HL-60/S4 treated with phorbol 12-myristate 13-acetate at 8.2 ng/mL for 4 days and 3 days (cell line): ENCODE data around the gene ARSH.
"Not testable (repeated sequence)": the region's sequence is repeated elsewhere in the genome, so short reads cannot be mapped to it uniquely, and the experiment has no call there.

ENCODE experiments used
- in situ Hi-C: fragments of 300-500 bp; cut with MboI; formaldehyde crosslinking; loops from 2 replicates; pipeline ENCODE4 v1.15.0; 2022; ENCODE audit warnings: low sequenced_read_pairs

ARSH gene

GRCh38 chrX:3006495-3006894, at the start of gene ARSH:
TSS of gene ARSH (plus strand) at chrX:3006546. CDS start at chrX:3006613, 67 bp downstream.
- in situ Hi-C loops: no loop called here

- in situ Hi-C loops: no loop called here
Measured at GRCh38 chrX:2958199-2958598, 48.1 kb upstream of the ARSH start.

GRCh38 chrX:2960861-2961515, 45.4 kb upstream of the ARSH start:
- in situ Hi-C loops: no loop called here

GRCh38 chrX:2962381-2962780, 44.0 kb upstream of the ARSH start:
- in situ Hi-C loops: no loop called here

- in situ Hi-C loops: not testable (repeated sequence)
Measured at GRCh38 chrX:2963449-2963848, 42.9 kb upstream of the ARSH start.

- in situ Hi-C loops: not testable (repeated sequence)
Measured at GRCh38 chrX:2963992-2964794, 42.2 kb upstream of the ARSH start.

- in situ Hi-C loops: no loop called here
Measured at GRCh38 chrX:2965965-2966364, 40.4 kb upstream of the ARSH start.

GRCh38 chrX:2967012-2967411, 39.3 kb upstream of the ARSH start:
- in situ Hi-C loops: no loop called here

GRCh38 chrX:2967584-2967983, 38.8 kb upstream of the ARSH start:
- in situ Hi-C loops: no loop called here

GRCh38 chrX:2967998-2968909, 38.1 kb upstream of the ARSH start:
- in situ Hi-C loops: no loop called here

- in situ Hi-C loops: no loop called here
Measured at GRCh38 chrX:2969021-2969420, 37.3 kb upstream of the ARSH start.

GRCh38 chrX:2972391-2972790, 34.0 kb upstream of the ARSH start:
- in situ Hi-C loops: no loop called here

GRCh38 chrX:2974961-2975360, 31.4 kb upstream of the ARSH start:
- in situ Hi-C loops: no loop called here

- in situ Hi-C loops: not testable (repeated sequence)
Measured at GRCh38 chrX:2978639-2979038, 27.7 kb upstream of the ARSH start.

- in situ Hi-C loops: no loop called here
Measured at GRCh38 chrX:2984342-2984741, 22.0 kb upstream of the ARSH start.

GRCh38 chrX:2989565-2989964, 16.8 kb upstream of the ARSH start:
- in situ Hi-C loops: no loop called here

GRCh38 chrX:3010532-3010931, 4.2 kb downstream of the ARSH start:
- in situ Hi-C loops: no loop called here

GRCh38 chrX:3017492-3017891, 11.1 kb downstream of the ARSH start:
- in situ Hi-C loops: no loop called here

- in situ Hi-C loops: no loop called here
Measured at GRCh38 chrX:3024176-3024575, 17.8 kb downstream of the ARSH start.

- in situ Hi-C loops: no loop called here
Measured at GRCh38 chrX:3026074-3026815, 19.9 kb downstream of the ARSH start.

GRCh38 chrX:3029129-3029528, 22.8 kb downstream of the ARSH start:
- in situ Hi-C loops: no loop called here
